GM19238 (cell line): ENCODE measurements around the gene OTUB1.
A peak's percentile ranks its signal among the peaks of the same experiment; 100 is the strongest.

Source experiments
- DNase-seq: peaks from one replicate; pipeline ENCODE4 v3.0.0; 2011; ENCODE audit warnings: low spot score; ENCODE audit not compliant: insufficient read length

Gene OTUB1

GRCh38 chr11:63974259-63975143, 11.7 kb upstream of the OTUB1 start, which contains the start of gene COX8A:
COX8A (plus strand) TSS chr11:63974620; CDS start chr11:63974681, 61 bp downstream.
- peak; percentile 97 for DNase-seq

DNA sequence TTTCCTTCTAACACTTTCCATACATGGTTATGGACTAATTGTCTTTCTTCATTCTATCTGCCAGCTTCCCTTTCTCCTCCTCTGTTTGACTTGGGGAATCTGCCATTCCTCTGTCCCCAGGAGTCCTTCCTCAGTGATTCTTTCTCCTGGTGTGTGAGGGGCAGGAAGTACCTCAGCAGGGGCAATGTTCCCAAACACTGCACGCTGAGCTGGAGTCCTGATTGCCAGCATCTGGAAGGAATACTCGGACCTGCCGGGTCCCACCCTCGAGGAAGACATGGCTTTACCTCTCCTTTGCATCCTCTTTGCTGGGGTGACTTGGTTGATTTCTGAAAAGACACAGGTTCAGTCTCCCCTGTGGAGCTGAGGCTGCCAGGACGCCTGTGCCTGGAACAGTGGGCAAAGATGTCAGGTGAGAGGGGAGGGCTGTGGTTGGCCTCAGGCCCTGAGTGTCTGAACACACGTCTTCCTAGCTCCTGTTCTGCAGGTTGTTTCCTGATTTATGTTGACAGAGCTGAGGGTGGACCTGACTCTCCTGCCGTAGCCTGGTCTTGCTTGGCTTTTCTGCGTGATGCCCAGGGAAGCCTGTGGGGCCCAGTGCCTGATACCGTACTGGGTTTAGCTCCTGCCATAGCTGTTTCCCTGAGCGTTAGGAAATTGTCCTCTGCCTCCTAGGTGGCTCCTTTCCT, 7.5 kb upstream of the OTUB1 start:
- no peak for DNase-seq

GRCh38 chr11:63979426-63979825, 6.8 kb upstream of the OTUB1 start:
- DNase-seq = no peak

GRCh38 chr11:63985812-63986155, 454 bp upstream of the OTUB1 start:
- peak; percentile 70 for DNase-seq

GRCh38 chr11:63986932-63987513, 785 bp downstream of the OTUB1 start:
- DNase-seq = no peak

DNA sequence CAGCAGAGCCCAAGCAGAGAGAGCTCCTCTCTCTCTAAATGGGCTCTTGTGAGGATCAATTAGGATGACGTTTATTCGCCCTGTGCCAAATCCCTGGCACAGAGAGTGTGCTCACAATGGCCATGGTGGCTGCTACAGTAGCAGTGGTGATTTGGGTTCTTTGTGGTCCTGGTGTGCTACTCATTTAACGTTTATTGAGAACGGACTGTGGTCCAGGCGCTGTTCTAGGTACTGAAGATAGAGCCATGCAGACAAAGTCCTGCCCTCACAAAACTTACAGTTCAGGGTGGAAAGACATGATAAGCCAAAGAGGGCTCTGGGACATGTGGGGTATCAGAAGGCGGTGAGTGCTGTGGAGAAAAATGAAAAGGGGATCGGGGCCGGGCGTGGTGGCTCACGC, 5.3 kb downstream of the OTUB1 start:
- no peak for DNase-seq

DNA sequence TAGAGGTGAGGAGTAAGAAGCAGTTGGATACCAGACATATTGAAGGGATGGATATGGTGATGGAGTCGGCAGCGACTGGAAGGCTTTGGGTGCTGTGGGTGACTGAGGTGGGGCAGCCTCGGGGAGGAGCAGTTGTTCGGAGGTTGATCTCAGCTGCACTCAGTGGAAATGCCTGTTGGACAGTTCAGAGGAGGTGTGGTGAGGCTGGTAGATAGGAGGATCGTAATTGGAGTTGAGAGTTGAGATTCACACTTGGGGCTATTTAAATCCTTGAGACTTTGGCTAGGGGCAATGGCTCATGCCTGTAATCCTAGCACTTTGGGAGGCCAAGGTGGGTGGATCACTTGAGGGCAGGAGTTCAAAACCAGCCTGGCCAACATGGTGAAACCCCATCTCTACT, 6.9 kb downstream of the OTUB1 start:
- DNase-seq = no peak

- DNase-seq = no peak
Observed at GRCh38 chr11:63993993-63994392, 7.8 kb downstream of the OTUB1 start.

GRCh38 chr11:63996512-63996911, 10.3 kb downstream of the OTUB1 start:
- no peak for DNase-seq

DNA sequence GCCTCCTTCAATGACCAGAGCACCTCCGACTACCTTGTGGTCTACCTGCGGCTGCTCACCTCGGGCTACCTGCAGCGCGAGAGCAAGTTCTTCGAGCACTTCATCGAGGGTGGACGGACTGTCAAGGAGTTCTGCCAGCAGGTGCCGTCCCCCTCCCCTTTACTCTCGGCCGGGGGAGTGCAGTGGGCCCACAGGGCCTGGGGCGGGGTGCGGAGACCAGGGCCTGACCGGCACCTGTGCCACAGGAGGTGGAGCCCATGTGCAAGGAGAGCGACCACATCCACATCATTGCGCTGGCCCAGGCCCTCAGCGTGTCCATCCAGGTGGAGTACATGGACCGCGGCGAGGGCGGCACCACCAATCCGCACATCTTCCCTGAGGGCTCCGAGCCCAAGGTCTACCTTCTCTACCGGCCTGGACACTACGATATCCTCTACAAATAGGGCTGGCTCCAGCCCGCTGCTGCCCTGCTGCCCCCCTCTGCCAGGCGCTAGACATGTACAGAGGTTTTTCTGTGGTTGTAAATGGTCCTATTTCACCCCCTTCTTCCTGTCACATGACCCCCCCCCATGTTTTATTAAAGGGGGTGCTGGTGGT, 11.0 kb downstream of the OTUB1 start:
- no peak for DNase-seq

- no peak for DNase-seq
Observed at GRCh38 chr11:63997801-63998337, 11.6 kb downstream of the OTUB1 start.

- no peak for DNase-seq
Observed at GRCh38 chr11:63998558-63999348, 12.5 kb downstream of the OTUB1 start.

- DNase-seq = peak; percentile 64
Observed at GRCh38 chr11:63999349-64000025, 13.2 kb downstream of the OTUB1 start.

DNA sequence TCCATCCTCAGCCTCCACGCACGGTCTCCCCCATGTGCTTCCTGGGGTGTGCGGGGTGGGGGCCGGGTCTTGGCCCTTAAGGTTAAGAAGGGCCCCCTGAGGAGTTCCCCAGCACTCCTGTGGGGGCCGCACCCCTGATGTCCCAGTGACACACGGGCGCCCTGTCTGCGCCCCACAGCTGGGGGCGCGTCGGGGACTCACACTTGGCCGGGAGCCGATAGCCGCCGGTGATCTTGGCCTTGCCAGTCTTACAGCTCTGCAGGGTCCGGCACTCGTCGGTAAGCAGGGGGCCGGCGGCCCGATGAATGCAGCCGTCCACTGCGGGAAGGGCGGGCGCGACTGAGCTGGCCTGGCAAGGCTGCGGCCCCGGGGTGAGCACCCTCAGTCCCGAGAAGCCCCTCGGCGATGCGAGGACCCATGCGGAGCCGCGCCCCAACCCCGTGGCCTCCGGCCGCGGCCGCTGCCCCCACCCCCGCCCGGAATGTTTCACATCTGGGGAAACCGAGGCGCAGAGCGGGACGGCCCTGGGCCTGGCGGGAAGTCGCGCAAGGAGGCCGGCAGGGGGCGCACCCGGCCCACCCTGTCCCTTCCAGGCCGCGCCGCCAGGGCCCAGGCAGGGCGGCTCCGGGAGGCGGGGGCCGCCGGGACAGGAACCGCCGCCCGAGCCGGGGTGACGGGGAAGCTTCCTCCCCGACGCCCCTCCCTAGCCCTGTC, 13.9 kb downstream of the OTUB1 start:
- peak; percentile 90 for DNase-seq

DNA sequence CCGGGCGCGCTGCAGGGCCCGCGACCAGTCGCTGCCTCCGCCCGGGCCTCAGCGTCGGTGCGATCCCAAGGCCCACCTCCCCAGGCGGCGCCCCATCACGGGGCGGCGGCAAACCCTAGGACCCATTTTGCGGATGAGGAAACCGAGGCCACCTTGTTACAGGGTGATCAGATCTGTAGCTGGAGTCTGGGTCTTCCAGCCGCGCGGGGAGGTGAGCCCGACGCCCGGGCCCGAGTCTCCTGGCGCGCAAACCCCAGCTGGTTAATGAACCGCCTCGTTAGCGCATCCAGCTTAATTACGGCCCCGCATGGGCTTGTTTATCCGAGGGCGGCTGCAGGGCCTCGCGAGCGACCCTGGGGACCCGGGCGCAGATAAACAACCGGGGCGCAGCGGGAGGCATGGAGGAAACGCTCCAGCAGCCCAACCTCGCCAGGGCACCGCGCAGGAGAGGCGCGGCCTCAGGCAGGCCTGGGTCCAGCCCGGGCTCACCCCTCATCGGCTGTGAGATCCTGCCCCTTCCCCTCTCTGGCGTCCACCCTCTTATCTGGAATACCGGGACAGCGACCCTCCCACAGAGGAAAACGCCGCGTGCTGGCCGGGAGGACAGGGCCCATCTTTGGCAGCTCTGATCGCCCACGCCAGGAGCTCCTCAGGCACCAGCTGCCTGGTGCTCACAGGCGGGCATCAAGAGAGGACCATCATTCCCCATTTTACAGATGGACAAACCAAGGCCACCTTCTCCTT, 14.7 kb downstream of the OTUB1 start:
- no peak for DNase-seq

DNA sequence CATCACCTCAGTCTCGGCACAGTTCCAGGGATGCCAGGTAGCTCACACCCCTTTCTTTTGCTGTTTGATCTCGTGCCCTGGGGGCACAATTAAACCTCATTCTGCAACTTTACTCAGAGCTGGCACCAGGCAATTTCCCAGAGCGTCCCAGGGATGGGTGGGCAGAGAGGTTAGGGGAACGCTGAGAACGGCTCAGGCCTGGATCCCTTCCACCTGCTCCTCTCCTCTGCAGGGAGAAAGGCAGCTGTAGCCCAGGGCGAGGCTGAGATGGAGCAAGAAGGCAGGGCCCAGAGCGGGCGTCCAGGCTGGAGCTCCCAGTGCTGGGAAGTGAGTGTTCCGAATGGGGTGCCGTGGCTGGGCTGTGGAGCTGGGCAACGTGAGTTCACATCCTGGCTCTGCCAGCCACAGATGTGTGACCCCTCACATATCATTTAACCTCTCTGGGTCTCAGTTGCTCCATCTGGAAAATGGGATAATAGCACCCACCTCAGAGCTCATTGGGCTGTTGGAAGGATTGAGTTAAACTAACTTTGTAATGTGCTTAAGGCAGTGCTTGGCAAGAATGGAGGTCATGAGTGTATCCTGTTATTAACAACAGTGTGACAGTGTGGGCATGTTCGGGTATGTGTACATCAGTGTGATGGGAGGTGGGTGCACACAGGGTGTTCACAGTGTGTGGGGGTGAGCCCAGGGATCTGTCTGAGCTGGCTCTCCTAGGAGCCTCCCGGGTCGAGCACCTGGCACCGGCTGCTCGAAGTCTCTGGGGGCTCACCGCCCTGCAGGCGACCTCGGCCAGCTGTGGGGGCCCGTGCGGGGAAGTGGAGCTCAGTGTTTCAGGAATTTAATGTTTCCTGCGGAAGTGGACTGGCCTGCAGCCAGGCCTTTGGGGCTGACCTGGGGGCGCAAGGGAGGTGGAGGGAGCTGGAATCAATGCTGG, 15.5 kb downstream of the OTUB1 start:
- DNase-seq = no peak

DNA sequence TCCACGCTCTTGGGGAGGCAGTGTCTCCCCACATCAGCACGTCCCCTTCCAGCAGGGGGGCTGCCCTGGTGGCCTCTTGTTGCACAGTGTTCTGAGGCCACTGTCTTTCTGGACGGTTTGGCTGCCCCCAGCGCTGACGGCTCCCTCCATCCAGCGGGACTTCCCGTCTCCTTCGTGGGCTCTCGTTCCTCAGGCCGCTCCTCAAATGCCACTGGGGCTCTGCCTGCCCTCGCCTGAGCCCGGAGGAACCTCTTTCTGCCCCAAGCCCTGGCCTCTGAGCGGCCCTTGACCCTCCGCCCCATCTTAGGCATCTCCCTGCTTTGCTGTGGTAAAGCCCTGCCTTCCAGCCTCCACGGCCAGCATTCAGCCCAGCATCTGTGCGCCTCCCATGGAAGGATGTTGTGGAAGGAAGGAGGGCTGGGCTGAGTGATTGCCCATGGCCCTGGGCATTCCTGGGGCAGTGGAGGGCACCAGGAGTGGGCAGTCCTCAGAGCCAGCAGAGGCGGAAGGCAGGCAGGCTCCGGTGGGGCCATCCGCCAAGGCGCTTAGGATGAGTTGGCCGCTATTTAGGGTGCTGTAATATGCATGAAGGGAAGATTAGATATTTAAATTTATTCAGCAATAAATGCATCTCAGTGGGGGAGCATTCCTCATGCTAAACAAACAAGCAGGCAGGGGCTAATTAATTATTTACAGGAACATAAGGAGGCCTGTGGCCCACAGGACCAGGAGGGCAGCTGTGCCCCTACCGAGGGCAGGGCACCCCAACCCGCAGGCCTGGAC, 17.8 kb downstream of the OTUB1 start:
- DNase-seq = no peak
